CD4-positive, alpha-beta T cell treated with Interleukin-15 for 1 hour (primary cell): Measurements from ENCODE around the gene MAML3.

Experiments
- DNase-seq: peaks from one replicate; pipeline ENCODE4 v3.0.0-alpha.2; 2020

MAML3 gene

GRCh38 chr4:139826426-139826825, 327.6 kb downstream of the MAML3 start:
- DNase-seq, result no peak

DNA sequence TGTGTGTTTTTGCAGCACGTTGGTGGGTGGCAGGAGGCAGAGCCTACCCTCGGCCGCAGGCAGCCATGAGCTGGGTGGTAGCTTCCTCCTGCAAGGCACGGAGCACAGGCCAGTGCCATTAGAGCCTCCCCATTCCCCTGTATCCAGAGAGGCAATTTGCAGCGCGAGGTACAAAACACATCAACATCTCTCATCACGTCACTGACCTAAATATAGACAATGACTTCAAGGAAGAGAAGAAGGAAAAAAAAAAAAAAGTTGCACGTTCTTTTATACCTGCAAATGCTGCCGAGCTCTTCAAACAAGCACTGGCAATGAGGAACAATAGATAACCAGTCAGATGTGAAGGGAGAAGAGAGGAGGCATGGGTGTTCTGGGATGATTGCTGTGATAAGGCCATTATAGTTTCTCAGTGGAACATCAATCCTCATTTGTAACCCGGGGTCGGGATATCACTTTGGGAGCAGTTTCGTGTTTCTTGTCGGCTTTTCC, 328.4 kb downstream of the MAML3 start:
- DNase-seq, result no peak

- no peak for DNase-seq
Observed at GRCh38 chr4:139824882-139825522, 329.0 kb downstream of the MAML3 start.

DNA sequence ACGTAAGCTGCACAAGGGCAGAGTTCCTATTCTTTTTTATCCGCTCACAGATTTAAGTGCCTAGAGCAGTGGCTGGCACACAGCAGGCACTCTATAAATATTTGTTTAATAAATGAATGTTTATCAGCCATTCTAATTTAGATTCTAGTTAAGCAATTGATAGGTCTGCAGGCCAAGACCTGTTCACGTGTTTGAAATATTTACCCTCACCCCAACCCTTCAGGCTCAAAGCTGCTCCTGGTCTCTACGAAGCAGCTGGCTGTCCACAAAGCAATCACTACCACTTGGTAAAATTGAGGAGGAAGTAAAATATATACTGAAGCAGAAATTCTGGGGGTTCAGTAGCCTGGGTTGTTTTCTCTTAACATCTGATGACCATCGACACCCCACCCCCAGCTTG, 330.2 kb downstream of the MAML3 start:
- DNase-seq, result no peak

DNA sequence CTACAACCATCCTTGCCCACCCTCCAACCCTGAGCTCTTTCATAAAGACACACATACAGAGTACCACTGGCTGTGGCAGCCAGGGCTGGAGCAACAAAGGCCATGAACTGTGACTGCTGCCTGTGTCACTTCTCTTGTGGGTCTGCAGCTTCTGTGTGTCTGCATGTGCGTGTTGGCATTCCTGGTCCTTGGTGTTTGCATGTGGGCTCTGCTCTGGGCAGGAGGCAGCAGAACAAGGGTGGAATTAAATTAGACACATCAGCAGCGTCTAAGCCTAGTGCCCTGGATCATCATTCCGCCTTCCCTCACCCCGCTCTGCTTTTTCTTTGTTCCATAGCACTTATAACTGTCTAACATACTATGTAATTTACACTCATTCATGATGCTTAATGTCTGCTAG, 330.6 kb downstream of the MAML3 start:
- no peak for DNase-seq

DNA sequence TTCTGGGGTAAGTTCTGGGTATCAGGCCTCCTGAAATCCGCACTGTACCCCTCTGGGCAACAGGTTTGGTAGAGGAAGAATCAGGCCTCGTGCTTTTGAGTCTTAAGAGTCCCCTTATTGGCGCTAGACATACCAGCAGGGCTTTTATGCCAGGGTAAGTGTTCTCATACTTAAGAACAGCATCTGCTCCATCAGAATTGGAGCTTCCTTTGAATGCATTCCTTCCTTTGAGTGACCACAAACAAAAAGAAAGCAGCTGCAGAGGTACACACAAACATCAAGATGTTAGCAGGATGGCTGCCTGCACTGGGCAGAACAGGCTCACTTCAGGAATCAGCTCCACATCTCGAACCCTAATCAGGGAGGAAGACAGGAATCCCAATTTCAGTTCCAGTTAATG, 331.6 kb downstream of the MAML3 start:
- no peak for DNase-seq

GRCh38 chr4:139819082-139819481, 334.9 kb downstream of the MAML3 start:
- DNase-seq, result no peak

GRCh38 chr4:139817657-139818452, 336.1 kb downstream of the MAML3 start:
- DNase-seq, result no peak

DNA sequence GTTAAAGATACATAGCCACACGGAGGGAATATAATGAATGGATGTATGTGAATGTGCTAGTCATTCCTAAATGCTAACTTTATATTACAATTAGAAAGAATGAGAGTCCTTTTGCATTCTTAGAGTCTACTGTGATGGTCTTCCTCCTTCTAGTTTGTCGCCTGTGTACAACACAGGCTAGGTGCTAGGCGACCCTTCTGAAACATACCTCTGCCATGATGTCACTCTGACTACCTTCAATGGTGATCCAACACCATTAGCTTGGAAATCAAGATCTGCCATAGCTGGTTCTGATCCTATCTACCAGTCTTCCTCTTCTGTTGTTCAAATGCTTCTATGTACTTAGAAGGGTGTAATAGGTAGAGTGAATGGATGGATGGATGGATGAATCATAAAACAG, 337.1 kb downstream of the MAML3 start:
- no peak for DNase-seq

GRCh38 chr4:139815778-139816601, 338.0 kb downstream of the MAML3 start:
- DNase-seq, result peak; percentile 51

- DNase-seq, result no peak
Observed at GRCh38 chr4:139814323-139815015, 339.5 kb downstream of the MAML3 start.

DNA sequence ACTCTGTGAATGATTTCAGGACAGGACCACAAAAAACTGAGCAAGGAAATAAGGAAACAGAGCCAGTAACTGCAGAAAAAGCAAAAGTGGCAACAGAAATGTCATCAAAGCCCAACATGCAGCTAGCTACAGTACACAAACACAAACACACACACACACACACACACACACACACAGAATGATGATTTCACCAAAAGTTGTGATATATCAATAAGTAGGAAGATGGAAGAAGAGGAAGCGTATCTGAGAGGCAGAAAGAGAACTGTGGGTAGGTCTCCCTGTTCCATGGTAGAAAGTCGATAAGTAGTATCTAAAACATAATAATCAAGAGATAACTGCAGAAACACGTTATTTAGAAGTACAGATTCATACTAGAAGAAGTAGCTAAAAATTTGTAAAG, 340.1 kb downstream of the MAML3 start:
- no peak for DNase-seq

GRCh38 chr4:139810710-139811109, 343.3 kb downstream of the MAML3 start:
- no peak for DNase-seq

GRCh38 chr4:139809757-139810140, 344.2 kb downstream of the MAML3 start:
- DNase-seq, result no peak

DNA sequence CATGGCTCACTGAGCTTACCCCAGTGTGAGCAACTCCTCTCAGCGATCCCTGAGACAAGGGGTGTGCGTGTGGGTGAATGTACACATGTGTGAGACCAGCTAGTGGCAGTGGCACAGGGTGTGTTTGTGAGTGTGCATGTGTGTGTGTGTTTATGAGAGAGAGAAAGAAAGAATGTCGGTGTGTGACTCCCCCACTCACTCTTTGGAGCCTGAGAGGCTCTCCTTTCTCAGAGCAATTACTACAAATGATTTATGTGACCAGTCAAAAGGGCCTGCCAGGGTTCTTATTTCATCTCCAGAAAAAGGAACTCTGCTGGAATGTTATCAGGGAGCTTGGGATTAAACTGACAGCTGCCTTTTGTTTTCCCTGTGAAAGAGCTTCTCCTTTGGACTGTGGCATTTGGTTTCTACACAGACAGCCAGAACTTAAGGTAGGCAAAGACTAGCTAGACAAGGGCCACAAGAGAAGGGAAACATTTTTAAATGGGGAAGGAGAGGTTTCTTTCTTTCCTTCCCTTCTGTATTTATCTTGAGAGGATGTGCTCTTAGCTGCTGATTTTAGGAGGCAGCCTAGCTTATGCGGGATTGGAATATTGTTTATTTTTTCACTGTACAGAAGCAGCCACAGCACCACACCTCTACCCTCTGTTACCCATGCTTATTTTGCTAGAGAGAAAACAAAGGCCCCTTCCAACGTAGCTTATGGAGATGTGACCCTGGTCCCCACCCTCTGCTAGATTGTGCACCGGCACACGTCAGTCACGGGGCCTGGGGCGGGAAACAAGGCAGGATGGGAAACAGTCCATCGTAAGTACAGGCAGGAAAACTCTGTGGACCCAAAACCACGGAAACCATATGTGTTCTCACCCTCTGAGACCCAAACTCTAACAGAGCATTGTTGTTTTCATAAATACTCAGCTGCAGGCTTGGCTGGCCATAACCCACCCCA, 344.9 kb downstream of the MAML3 start:
- no peak for DNase-seq

- DNase-seq, result no peak
Observed at GRCh38 chr4:139808381-139808807, 345.6 kb downstream of the MAML3 start.

GRCh38 chr4:139807483-139807882, 346.5 kb downstream of the MAML3 start:
- no peak for DNase-seq

DNA sequence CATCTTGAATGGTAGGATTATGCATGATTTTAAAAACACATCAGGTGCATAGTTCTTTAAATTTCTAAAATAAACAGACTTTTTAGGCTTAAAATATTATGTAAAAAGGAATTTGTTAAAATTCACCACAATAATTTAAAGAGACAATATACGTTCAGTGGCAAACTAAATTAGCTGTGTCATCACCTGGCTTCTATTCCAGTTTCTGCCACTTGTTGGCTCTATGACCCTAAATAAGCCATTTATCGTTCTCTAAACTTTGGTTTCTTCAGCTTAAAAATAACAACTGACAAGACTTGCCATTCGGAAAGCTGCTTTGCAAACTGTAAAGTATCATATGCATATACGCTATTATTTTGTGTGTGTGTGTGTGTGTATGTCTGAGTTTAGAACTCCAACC, 347.1 kb downstream of the MAML3 start:
- no peak for DNase-seq

- no peak for DNase-seq
Observed at GRCh38 chr4:139802931-139803330, 351.1 kb downstream of the MAML3 start.

DNA sequence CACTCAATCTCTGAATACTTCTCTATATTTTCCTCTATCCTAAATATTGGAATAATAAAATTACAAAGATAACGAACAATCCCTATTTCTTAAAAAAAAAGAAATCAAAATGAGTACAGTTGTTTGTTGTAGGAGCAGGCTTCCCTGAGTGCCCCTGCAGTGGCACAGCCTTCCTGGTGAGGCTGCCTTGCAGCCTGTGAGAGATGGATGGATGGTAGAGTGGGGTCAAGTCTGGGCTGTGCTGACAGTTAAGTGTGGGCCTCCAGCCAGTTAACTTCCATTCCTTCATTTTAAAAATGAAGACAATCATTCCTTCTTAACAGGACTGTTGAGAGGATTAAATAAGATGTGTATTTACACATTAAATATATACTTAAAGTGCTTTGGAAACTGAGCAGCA, 351.5 kb downstream of the MAML3 start:
- no peak for DNase-seq

DNA sequence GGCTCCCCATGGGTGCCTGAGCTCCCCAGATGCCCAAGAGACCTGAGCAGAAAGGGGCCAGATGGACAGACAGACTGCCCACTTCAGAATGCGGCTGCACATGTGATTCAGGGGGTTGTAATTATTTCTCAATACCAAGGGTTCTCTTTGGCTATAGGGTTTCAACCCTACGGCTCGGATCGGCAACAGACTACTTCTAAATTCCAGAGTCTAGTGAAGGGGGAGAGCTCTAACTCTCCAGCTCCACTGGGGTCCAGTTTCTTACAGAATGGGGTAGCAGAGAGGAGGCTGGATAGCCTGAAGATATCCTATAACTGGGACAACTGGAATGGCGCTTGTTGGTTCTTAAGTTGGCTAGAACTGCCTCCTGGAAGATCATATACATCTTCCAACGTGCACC, 352.1 kb downstream of the MAML3 start:
- DNase-seq, result no peak

DNA sequence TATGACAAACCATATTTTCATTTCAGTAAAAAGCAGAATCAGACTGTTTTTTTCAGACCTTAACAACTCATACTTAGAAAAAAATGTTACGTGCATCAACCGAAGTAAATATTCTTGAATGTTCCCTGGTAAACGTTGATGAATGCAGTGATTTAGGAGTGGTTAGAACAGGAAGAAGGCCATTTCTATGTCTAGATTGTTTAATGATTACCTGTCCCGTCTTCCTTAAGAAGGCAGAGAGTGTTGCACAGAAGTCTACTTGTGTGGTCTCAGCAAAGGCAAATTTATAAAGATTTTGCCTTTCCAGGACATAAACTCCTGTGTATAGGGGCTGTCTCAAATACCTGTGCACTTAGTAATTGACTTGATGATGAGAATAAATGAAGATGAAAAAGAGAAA, 353.9 kb downstream of the MAML3 start:
- no peak for DNase-seq
